ENCODE measurements around the gene UBR4. TPM values are rescaled to one million over a fixed set of nuclear protein-coding genes. Genes with fewer than 3 reads are reported as not detected.
"Not testable (repeated sequence)": the region's sequence is repeated elsewhere in the genome, so short reads cannot be mapped to it uniquely, and the experiment has no call there.

Gene UBR4
- total RNA-seq, 1 experiment from 2014 or later: 60.6 TPM

DNA sequence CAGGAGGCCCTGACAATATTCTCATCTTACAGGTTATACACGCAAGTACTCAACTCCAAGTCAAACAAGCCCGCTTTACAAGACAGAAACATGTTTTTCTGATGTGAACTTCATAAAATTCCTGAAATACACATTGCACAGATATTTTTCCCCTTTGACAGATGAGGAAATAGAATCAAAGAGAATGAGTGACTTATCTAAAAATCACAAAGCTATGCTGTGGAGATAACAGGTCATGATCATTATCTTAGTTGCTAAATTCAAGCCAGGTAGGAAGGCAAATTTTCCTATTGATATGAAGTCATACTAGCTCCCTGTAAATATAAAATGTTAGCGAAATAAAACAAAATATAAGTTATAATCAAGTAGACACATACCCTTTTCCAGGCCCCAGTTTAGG lies 18.3 kb downstream of the UBR4 start:
- Histone ChIP-seq H3K27me3 (replicated peaks) (no peaks in the 10 kb centered on the region), H3K4me1 (replicated peaks) (no peaks in the 10 kb centered on the region; the same call in 1 of the 2 replicates), H3K4me3 (no peak overlapping the region), H3K9me3 (replicated peaks) (no peaks in the 10 kb centered on the region), H3K27ac (no peak overlapping the region), H3K36me3 (peaks cover 86% of the 10 kb centered on the region)
- no peak for DNase-seq (ENCODE audit: low read depth in 1 of 2, low spot score in 2 of 2)

DNA sequence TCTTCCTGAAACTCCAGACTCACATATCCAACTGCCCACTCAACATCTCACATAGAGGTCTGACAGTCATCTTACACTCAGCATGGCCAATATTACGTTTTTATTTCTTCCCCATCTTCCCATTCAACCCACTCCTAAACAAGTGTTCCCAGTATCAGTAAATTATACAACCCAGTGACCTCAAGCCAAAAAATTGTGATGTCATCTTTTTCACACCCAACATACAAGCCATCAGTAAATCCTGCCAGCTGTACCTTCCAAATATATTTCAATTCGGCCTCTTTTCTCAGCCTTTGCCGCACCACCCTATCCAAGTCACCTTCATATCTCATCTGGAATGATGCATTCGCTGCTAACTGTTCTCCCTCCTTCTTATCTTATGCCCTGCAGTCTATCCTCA lies 19.6 kb downstream of the UBR4 start:
- no peaks in the 10 kb centered on the region; the same call in 1 of the 2 replicates for H3K4me1 ChIP-seq (replicated peaks)
- peaks cover 86% of the 10 kb centered on the region for H3K36me3 ChIP-seq
- no peaks in the 10 kb centered on the region for H3K9me3 ChIP-seq (replicated peaks)
- H3K4me3 ChIP-seq: no peak overlapping the region
- H3K27ac ChIP-seq: no peak overlapping the region
- DNase-seq (ENCODE audit: low read depth in 1 of 2, low spot score in 2 of 2): no peak
- no peaks in the 10 kb centered on the region for H3K27me3 ChIP-seq (replicated peaks)

DNA sequence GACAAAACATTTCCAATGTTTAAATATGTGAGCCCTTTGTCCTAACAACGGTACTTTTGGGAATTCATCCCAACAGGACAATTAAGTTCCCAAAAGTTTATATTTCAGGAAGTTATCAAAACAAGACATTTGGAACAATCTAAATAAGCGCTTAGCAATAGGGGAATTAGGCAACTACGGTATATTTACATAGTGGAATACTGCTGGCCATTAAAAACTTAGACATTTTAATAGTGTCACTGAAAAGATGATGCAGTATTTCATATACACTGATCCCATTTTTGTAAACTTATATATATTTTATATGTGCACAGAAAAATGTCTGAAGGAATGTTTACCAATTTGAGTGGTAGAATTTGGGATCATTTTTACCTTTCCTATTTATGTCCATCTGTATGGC lies 20.8 kb downstream of the UBR4 start:
- H3K36me3 ChIP-seq: peaks cover 92% of the 10 kb centered on the region
- DNase-seq (ENCODE audit: low read depth in 1 of 2, low spot score in 2 of 2): no peak
- H3K4me1 ChIP-seq (replicated peaks): no peaks in the 10 kb centered on the region; the same call in 1 of the 2 replicates

DNA sequence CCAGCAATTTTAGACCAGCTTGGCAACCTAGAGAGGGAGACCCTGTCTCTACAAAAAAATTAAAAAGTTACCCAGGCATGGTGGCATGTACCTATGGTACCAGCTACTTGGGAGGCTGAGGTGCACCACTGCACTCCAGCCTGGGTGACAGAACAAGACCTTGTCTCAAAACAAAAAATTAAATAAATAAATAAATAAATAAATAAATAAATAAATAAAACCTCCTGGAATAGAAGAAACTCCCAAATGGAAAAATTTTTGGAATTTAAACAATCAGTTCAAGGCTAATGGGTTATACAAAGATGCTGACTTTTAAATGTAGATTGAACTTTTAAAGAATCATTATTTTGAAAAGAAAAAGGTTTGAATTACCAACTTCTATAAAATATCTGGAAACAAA lies 22.2 kb downstream of the UBR4 start:
- Histone ChIP-seq H3K36me3 (peaks cover 92% of the 10 kb centered on the region), H3K4me3 (no peak overlapping the region), H3K9me3 (replicated peaks) (no peaks in the 10 kb centered on the region), H3K4me1 (replicated peaks) (no peaks in the 10 kb centered on the region; the same call in 1 of the 2 replicates), H3K27me3 (replicated peaks) (no peaks in the 10 kb centered on the region), H3K27ac (no peak overlapping the region)
- no peak for DNase-seq (ENCODE audit: low read depth in 1 of 2, low spot score in 2 of 2)

More for the DNA sequence above, 20.8 kb downstream of the UBR4 start:
- H3K4me3 ChIP-seq: no peak overlapping the region
- no peak overlapping the region for H3K27ac ChIP-seq
- no peaks in the 10 kb centered on the region for H3K9me3 ChIP-seq (replicated peaks)
- H3K27me3 ChIP-seq (replicated peaks): no peaks in the 10 kb centered on the region

DNA sequence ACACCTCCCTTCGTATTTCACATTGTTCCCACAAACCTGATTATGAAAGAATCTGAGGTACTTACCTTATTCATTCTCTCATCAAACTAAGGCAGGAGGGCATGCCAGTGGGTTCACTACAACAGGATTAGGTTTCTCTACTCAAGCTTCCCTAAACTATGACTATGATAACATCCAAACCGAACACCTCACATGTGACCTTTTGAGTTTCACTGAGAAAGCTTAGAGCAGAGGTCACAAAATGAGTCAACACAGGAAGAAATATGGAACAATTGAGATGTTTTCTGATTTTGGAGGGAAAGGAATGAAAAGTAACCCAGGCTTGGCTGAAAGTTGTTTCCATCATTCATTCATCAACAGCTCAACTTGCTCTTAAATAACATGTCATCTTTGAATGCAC lies 24.1 kb downstream of the UBR4 start:
- Histone ChIP-seq H3K36me3 (peaks cover 92% of the 10 kb centered on the region), H3K27me3 (replicated peaks) (no peaks in the 10 kb centered on the region), H3K4me1 (replicated peaks) (no peaks in the 10 kb centered on the region; the same call in 1 of the 2 replicates), H3K9me3 (replicated peaks) (no peaks in the 10 kb centered on the region), H3K4me3 (no peak overlapping the region), H3K27ac (no peak overlapping the region)
- DNase-seq (ENCODE audit: low read depth in 1 of 2, low spot score in 2 of 2): no peak

DNA sequence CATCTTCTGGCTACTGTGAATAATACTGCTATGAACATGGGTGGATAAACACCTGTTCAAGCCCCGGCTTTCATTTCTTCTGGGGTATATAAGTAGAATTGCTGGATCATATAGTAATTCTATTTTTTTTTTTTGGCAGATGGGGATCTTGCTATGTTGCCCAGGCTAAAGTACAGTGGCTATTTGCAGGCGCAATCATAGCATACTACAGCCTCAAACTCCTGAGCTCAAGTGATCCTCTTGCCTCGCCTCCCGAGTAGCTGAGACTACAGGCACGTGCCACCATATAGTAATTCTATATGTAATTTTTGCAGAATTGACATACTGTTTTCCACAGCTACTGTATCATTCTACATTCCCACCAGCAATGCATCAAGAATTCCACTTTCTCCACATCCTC lies 27.8 kb downstream of the UBR4 start:
- Histone ChIP-seq H3K4me3 (no peak overlapping the region), H3K27ac (no peak overlapping the region), H3K27me3 (replicated peaks) (no peaks in the 10 kb centered on the region), H3K4me1 (replicated peaks) (no peaks in the 10 kb centered on the region), H3K36me3 (peaks cover 99% of the 10 kb centered on the region), H3K9me3 (replicated peaks) (no peaks in the 10 kb centered on the region)
- no peak for DNase-seq (ENCODE audit: low read depth in 1 of 2, low spot score in 2 of 2)

DNA sequence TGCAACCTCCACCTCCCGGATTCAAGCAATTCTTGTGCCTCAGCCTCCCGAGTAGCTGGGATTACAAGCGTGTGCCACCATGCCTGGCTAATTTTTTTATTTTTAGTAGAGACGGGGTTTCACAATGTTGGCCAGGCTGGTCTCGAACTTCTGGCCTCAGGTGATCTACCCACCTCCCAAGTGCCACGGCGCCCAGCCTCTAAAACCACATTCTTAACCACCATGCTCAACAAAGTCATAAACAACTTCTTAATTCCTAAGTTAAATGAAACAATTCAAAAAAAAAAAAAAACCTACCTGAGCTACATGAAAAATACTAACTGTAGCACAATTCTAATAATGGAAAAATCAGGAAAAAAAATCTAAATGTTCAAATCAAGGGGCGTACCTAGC lies 29.8 kb downstream of the UBR4 start:
- H3K27me3 ChIP-seq (replicated peaks); H3K27ac ChIP-seq; H3K4me3 ChIP-seq; H3K4me1 ChIP-seq (replicated peaks); H3K9me3 ChIP-seq (replicated peaks); DNase-seq (ENCODE audit: low read depth in 1 of 2, low spot score in 2 of 2): not testable (repeated sequence)
- peaks cover 100% of the 10 kb centered on the region for H3K36me3 ChIP-seq

DNA sequence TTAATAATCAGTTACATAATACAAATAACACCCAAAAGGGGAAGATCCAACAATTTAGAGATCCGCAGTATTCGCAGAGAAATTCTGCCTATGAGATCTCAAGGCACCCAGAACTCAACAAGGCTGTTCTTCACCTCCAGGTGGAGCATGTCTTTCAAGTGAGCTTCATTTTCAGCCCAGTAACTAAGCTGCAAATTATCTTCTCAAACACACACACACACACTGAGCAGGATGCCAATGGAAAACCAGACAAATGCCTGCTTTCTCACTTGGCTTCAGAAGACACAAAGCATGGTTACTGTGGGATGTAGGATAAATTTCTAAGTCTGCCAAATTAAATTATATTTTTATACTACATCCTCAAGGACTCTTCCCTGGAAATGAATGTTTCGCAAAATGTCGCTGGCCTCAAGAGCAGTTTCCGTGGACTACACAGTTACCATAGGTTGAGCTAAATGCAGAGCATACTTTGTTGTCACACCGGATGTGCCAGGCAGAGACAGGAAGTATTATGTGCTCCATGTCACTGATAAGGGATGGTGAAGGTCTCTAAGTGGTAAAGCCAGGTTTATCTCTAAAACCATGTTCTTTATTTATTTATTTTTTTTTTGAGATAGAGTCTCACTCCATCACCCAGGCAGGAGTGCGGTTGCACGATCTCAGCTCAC lies 30.3 kb downstream of the UBR4 start:
- Histone ChIP-seq H3K4me3 (no peak overlapping the region), H3K27ac (peak overlapping the region; percentile 13; the same call in 1 of the 2 replicates), H3K9me3 (replicated peaks) (no peaks in the 10 kb centered on the region), H3K36me3 (peaks cover 100% of the 10 kb centered on the region), H3K27me3 (replicated peaks) (no peaks in the 10 kb centered on the region), H3K4me1 (replicated peaks) (no peaks in the 10 kb centered on the region)
- no peak for DNase-seq (ENCODE audit: low read depth in 1 of 2, low spot score in 2 of 2)

DNA sequence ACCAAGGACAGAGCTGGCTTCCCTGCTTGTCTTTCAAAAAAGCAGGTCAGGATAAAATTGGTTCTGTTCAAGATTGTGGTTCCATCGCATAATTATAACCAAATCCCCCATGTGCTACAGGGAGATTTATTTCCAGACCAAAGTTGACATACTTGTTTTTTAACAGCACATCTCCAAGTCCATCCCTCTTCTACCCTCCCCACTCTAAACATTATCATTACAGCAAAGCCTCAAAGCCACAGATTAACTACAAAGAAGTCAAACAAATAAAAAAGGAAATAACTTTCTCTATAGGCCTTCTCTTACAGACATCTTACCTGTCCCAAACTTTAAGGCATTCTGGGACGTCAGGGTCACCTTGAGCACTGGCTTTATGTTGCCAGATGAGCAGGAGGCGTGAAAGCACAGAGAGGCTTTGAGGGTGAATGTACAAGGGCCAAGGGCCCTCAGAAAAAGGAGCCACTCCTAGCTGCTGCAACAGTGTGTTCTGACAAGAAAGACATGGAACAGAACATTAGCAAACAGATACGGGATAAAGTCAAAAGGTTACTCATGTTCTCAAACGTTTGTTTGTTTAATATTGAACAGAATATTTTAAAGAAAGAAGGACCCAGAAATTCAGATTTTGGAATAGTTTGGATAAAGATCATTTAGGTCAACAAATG lies 31.2 kb downstream of the UBR4 start:
- Histone ChIP-seq H3K4me1 (replicated peaks) (no peaks in the 10 kb centered on the region), H3K9me3 (replicated peaks) (no peaks in the 10 kb centered on the region), H3K27me3 (replicated peaks) (no peaks in the 10 kb centered on the region), H3K36me3 (peaks cover 100% of the 10 kb centered on the region), H3K27ac (no peak overlapping the region), H3K4me3 (no peak overlapping the region)
- DNase-seq (ENCODE audit: low read depth in 1 of 2, low spot score in 2 of 2): no peak

DNA sequence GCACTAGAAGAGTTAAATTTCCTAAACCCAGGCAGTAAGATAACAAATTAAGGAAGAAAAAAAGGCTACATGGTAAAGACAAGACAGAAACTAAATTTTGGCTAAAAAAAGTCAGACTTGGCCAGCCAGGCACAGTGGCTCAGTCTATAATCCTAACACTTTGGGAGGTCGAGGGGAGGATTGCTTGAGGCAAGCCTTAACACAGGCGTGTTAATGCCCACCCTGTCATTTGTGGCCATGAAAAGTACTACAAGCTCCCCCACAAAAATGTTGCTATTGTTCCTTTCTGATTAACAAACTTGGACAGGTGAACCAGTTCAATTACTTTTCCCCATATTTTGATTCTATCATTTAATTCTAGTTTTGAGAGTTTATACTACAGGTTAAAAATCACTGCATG lies 32.3 kb downstream of the UBR4 start:
- H3K27ac ChIP-seq: no peak overlapping the region
- H3K27me3 ChIP-seq (replicated peaks): no peaks in the 10 kb centered on the region
- DNase-seq (ENCODE audit: low read depth in 1 of 2, low spot score in 2 of 2): no peak
- no peaks in the 10 kb centered on the region for H3K9me3 ChIP-seq (replicated peaks)
- peaks cover 100% of the 10 kb centered on the region for H3K36me3 ChIP-seq
- no peak overlapping the region for H3K4me3 ChIP-seq
- no peaks in the 10 kb centered on the region for H3K4me1 ChIP-seq (replicated peaks)

DNA sequence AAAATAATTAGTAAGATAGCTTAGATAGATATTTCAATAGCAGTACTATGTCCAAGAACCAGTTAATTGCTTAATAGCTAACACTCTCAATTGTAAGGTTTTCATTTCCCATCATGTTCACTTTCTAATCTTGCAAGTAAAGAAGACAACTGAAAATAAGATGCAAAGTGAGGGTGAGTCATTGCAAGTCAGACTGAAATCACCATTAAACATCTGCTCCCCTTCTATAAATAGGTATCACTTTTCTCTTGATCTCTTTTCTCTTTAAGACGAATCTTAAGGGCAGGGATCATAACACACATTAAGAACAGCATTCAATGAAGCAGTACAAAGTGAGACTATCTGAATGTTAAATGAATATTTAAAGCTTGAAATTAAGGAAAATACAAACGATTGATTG lies 40.4 kb downstream of the UBR4 start:
- no peak for DNase-seq (ENCODE audit: low read depth in 1 of 2, low spot score in 2 of 2)
- Histone ChIP-seq H3K9me3 (replicated peaks) (no peaks in the 10 kb centered on the region), H3K27ac (no peak overlapping the region), H3K27me3 (replicated peaks) (no peaks in the 10 kb centered on the region), H3K4me1 (replicated peaks) (no peaks in the 10 kb centered on the region), H3K36me3 (peaks cover 100% of the 10 kb centered on the region), H3K4me3 (no peak overlapping the region)

DNA sequence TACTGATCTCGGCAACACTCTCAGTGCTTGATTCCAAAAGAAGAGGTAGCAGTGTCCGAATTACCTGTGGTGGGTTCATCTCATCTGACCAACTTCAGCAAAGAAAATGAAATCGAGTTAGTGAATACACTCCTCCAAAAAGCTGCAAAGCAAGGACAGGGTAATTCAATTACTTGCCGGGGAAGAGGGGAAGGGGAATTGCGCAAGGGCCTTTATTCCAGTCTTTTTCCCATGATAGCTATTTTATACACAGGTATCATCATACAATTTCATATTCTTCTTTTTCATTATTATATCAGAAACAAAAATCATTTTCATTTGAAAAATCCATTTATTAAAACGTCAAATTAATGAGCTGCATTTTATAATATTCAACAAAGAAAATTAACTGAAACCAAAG lies 42.9 kb downstream of the UBR4 start:
- Histone ChIP-seq H3K27me3 (replicated peaks) (no peaks in the 10 kb centered on the region), H3K27ac (no peak overlapping the region), H3K9me3 (replicated peaks) (no peaks in the 10 kb centered on the region), H3K4me1 (replicated peaks) (no peaks in the 10 kb centered on the region), H3K36me3 (peaks cover 100% of the 10 kb centered on the region), H3K4me3 (no peak overlapping the region)
- DNase-seq (ENCODE audit: low read depth in 1 of 2, low spot score in 2 of 2): no peak

DNA sequence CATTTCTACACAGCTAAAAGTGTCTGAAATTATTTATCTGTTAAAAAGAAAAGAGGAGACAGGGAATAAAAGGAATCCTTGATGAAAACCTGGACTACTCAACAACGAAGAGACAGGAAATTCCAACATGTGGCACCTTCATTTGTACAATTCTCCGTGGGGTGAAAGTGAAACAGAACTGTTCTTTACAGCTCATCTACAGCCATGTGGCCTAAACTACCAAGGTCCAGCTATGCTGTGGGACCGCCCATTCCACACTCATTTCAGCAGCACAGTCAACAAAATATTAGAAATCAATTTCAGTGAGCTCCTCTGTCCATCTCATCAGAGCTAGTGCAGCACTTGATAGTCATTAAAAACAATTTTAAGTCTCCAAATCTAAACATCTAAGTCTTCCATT lies 44.0 kb downstream of the UBR4 start:
- H3K9me3 ChIP-seq (replicated peaks): no peaks in the 10 kb centered on the region
- peaks cover 100% of the 10 kb centered on the region for H3K36me3 ChIP-seq
- no peak overlapping the region for H3K27ac ChIP-seq
- no peak overlapping the region for H3K4me3 ChIP-seq
- H3K4me1 ChIP-seq (replicated peaks): no peaks in the 10 kb centered on the region
- no peaks in the 10 kb centered on the region for H3K27me3 ChIP-seq (replicated peaks)
- DNase-seq (ENCODE audit: low read depth in 1 of 2, low spot score in 2 of 2): no peak

DNA sequence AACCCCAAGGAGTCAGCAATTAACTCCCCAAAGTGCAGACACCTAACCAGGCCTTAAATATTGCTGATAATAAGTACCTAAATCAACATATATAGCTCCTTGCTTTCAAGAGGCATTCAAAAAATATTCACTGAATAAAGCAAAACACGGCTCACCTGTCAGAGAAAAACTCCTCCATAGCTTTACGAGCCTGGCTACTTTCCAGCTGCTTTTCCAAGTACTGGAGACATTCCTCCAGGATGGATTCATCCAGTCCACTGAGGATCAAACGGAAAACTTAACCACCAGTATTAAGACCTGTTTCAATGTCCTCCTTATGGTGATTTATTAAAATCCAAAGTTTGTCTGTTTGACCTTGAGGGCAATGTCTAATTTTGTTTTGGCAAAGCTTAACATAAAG lies 44.6 kb downstream of the UBR4 start:
- no peak overlapping the region for H3K4me3 ChIP-seq
- H3K36me3 ChIP-seq: peaks cover 100% of the 10 kb centered on the region
- no peak overlapping the region for H3K27ac ChIP-seq
- no peaks in the 10 kb centered on the region for H3K27me3 ChIP-seq (replicated peaks)
- no peaks in the 10 kb centered on the region for H3K9me3 ChIP-seq (replicated peaks)
- no peak for DNase-seq (ENCODE audit: low read depth in 1 of 2, low spot score in 2 of 2)
- H3K4me1 ChIP-seq (replicated peaks): no peaks in the 10 kb centered on the region
